PC-9 (cell line): ENCODE data around the gene ZBTB9.

Experiments used
- CTCF ChIP-seq: fragments of 200-600 bp; sonication (generic); conservative IDR thresholded peaks from 2 replicates; pipeline ENCODE4 v1.6.1; 2017; ENCODE audit warnings: mixed run types, antibody characterized with exemption, mild to moderate bottlenecking, moderate library complexity
- EZH2 ChIP-seq: fragments of 200-600 bp; sonication (generic); IDR thresholded peaks from 2 replicates; pipeline ENCODE4 v1.8.0; 2017; ENCODE audit warnings: antibody characterized with exemption, low read depth

GRCh38 chr6:33454009-33454946, at the start of gene ZBTB9:
- TF ChIP-seq CTCF = no peak
- no peak for TF ChIP-seq EZH2
